NOMO-1 (cell line): ENCODE data around the gene SRPK3.

Source experiments
- DNase-seq, 2 experiments: peaks; one replicate each; lab custom pipeline; 2025; ENCODE audit not compliant: unreplicated experiment in 2 of 2; lab: John Stamatoyannopoulos, UW

The SRPK3 gene

DNA sequence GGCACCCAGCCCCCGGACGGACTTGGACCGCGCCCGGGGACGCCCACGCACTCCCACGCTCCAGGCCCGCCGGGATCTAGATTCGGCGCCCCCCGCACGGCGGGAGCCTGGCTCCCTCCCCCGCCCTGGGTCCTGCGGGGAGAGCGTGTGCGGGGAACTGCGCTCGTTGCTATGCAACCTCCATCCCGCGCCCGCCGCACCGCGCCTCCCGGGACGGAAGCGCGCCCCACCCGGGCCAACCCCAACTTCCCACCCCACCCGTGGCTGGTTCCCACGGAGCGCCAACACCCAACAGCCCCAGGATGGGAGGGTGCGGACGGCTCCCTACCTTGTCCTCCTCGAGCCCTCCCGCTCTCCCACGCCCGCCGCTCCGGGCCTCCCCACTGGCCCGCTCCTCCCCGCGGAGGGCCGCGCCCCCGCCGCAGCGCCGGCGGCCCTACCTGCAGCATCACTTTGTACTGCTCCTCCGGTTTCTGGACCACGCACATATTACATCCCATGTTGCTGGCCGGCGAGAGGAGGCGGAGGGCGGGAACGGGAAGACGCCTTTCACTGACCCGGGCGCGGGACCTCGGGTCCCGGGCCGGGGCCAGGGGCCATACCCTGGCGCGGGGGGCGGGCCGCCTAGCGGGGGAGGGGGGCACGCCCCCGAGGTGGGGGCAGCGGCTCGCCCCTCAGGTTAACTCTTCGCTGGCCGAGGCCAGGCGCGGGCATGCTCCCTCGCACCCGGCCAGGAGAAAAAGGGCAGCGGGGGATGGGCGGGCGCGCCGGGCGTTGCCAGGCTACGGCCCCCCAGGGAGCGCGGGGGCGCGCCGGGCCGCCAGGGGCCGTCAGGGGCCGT is 49.2 kb downstream of the SRPK3 start, which contains the start of gene PDZD4:
PDZD4 (minus strand) TSS at position 746 of the 841 bp plus-strand sequence; CDS start at position 500, 246 bp downstream.
- DNase-seq: no peak

DNA sequence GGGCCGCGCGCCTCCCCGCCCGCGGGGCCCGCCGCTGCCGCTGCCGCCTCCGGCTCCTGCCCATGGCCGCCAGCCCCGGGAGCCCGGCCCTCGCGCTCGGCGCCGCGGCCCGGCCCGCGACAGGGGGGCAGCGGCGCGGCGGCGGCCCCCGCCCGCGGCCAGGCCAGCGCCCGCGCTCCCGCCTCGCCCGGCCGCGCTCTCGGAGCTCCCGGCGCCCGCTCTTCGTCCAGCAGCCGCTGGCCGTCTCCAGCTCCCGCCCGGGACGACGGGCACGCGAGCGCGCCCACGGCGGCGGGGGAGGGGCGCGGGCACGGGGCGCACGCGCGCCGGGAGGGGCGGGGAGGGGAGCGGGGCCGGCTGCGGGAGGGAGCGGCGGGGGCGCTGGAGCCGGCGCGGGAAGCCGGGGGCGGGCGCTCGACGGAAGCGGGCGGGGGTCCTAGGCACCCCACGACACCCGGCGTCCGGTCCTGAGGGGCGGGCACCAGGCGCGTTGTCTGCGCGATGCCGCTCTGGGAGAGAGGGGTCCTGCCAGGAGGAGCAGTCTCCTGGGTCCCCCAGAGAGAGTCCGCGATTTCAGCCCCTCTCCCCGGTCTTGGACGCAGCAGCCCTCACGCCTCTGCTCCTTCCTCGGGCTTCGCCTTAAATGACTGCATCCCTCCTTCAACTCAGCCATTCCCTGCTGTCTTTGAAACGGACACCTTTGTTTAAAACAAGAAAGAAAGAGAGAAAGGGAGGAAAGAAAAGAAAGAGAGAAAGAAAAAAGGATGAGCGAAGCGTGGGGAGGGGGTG is 50.0 kb downstream of the SRPK3 start:
- DNase-seq: no peak

DNA sequence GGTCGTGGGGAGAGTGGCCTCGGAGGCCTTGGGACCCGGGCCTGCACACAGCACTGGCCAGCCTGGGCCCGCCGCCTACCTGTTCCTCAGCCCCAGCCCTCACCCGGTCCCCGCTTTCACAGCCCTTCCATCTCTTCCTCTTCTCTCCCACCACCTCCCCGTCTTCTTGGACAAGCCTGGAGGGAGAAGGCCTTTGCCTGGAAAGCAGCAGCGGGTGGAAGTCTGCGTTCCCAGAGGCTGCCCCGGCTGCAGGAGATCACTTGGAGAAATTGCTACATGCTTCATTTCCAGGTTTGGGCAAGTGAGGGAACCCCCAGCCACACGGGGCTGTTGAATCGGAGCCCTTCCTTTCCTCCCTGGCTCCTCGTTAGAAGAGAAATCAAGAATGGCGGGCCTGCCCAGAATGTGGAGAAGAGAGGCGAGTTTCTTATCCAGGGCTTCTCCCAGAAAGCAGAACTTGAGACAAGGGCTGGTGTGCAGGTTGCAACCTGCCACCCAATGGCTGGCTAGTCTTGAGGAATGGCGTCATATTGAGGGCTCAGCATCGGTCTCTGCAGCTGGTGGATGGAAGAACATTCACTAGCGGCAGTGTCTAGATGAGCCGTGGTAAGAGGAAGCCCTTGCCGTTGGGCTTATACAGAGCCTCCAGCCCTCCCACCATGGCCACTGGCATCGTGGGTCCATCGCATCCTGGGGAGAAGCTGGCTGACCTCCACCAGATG is 50.7 kb downstream of the SRPK3 start:
- peak; percentile 19 to 20 for DNase-seq

DNA sequence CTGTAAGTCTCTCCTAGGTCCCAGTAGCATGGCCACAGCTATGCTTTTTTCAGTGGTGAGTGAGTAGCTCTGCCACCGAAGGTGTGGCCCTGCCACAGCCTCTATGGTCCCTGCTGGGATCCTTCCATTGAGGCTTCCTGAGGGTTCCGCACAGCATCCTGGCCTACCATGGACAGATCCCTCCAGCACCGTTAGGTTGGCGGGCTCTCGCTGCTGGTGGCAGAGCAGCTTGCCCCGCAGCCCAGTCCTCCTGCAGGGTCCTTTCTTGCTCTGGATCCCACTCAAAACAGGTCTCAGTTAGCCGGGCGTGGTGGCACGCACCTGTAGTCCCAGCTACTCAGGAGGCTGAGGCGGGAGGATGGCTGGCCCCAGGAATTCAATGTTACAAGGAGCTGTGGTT is 51.9 kb downstream of the SRPK3 start:
- no peak for DNase-seq
